PC-9 (cell line): ENCODE data around the gene ISCA2. TPM values are rescaled to one million over a fixed set of nuclear protein-coding genes. Genes with fewer than 3 reads are reported as not detected.
"Not testable (repeated sequence)": the region's sequence is repeated elsewhere in the genome, so short reads cannot be mapped to it uniquely, and the experiment has no call there.

Source experiments
- Bru-seq: library from RNA; stranded (reverse); fragments of 400-500 nt; gene quantifications from one replicate; lab custom pipeline; 2021; lab: Mats Ljungman, UMichigan
- BruChase-seq, 2 experiments: library from RNA; stranded (reverse); fragments of 400-500 nt; gene quantifications; one replicate each; lab custom pipeline; 2021; lab: Mats Ljungman, UMichigan
- BruUV-seq: library from RNA; stranded (reverse); fragments of 400-500 nt; replicated peaks from 2 replicates; lab custom pipeline; 2021; lab: Mats Ljungman, UMichigan
- CTCF ChIA-PET: fragments of 300-600 bp; sonication (Branson Sonifier 250); formaldehyde crosslinking; loops from one replicate; lab custom pipeline; 2022; ENCODE audit warnings: antibody characterized with exemption; lab: Charles Lee
- POLR2A ChIA-PET: fragments of 300-600 bp; sonication (Branson Sonifier 250); formaldehyde crosslinking; loops from one replicate; lab custom pipeline; 2022; ENCODE audit warnings: antibody characterized with exemption; ENCODE audit not compliant: unreplicated experiment; lab: Charles Lee
- DNase-seq, 2 experiments: peaks; one replicate each; pipeline versions ENCODE4 v3.0.0 to v3.0.0-alpha.2; 2015 to 2022; ENCODE audit warnings: mixed read lengths in 1 of 2
- H2AFZ ChIP-seq: fragments of 200-600 bp; sonication (generic); 2 replicates; pipeline ENCODE4 v1.8.1; 2017; ENCODE audit warnings: antibody characterized with exemption
- H3F3A ChIP-seq: fragments of 200-600 bp; sonication (generic); 2 replicates; pipeline ENCODE4 v1.8.1; 2017; ENCODE audit warnings: antibody characterized with exemption, mild to moderate bottlenecking, low read depth; ENCODE audit not compliant: insufficient read depth
- H3K27ac ChIP-seq: fragments of 200-600 bp; sonication (generic); 2 replicates; pipeline ENCODE4 v1.6.1; 2016; ENCODE audit warnings: mixed run types
- H3K27me3 ChIP-seq: fragments of 200-600 bp; sonication (generic); 2 replicates; pipeline ENCODE4 v1.6.1; 2016; ENCODE audit warnings: low read depth, mixed run types; ENCODE audit not compliant: insufficient read depth
- H3K36me3 ChIP-seq: fragments of 200-600 bp; sonication (generic); 2 replicates; pipeline ENCODE4 v1.6.1; 2016; ENCODE audit warnings: low read depth, mixed run types
- H3K4me1 ChIP-seq: fragments of 200-600 bp; sonication (generic); replicated peaks from 2 replicates; pipeline ENCODE4 v1.6.1; 2016; ENCODE audit warnings: mixed run types; ENCODE audit not compliant: insufficient read depth
- H3K4me2 ChIP-seq: fragments of 200-600 bp; sonication (generic); 2 replicates; pipeline ENCODE4 v1.6.1; 2017; ENCODE audit warnings: mixed run types
- H3K4me3 ChIP-seq: fragments of 200-600 bp; sonication (generic); 2 replicates; pipeline ENCODE4 v1.6.1; 2016; ENCODE audit warnings: mixed run types
- H3K79me2 ChIP-seq: fragments of 200-600 bp; sonication (generic); 2 replicates; pipeline ENCODE4 v1.6.1; 2017; ENCODE audit warnings: low read depth, mixed run types
- H3K9me2 ChIP-seq: fragments of 200-600 bp; sonication (generic); 2 replicates; pipeline ENCODE4 v1.8.1; 2017; ENCODE audit warnings: mild to moderate bottlenecking; ENCODE audit not compliant: insufficient read depth
- H3K9me3 ChIP-seq: fragments of 200-600 bp; sonication (generic); 2 replicates; pipeline ENCODE4 v1.8.1; 2016; ENCODE audit warnings: low read depth; ENCODE audit not compliant: insufficient read depth
- H4K20me1 ChIP-seq: fragments of 200-600 bp; sonication (generic); 2 replicates; pipeline ENCODE4 v1.8.1; 2017; ENCODE audit not compliant: insufficient read depth
- CTCF ChIP-seq: fragments of 200-600 bp; sonication (generic); conservative IDR thresholded peaks from 2 replicates; pipeline ENCODE4 v1.6.1; 2017; ENCODE audit warnings: mixed run types, antibody characterized with exemption, mild to moderate bottlenecking, moderate library complexity
- EZH2 ChIP-seq: fragments of 200-600 bp; sonication (generic); IDR thresholded peaks from 2 replicates; pipeline ENCODE4 v1.8.0; 2017; ENCODE audit warnings: antibody characterized with exemption, low read depth
- intact Hi-C: fragments of 100-400 bp; cut with micrococcal nuclease; formaldehyde crosslinking; loops from one replicate; pipeline ENCODE4 v1.10.0; 2022; ENCODE audit not compliant: unreplicated experiment
- long read RNA-seq: library from polyadenylated mRNA; stranded (forward); transcript quantifications from one replicate; pipeline ENCODE4 v2.0.0, GENCODE V29; 2022
- total RNA-seq: library from RNA; stranded (reverse); gene quantifications from 2 replicates; pipeline ENCODE4 v1.2.3, GENCODE V29; 2021

Gene ISCA2
- 83.2 and 86.5 TPM in 2 replicates for total RNA-seq
- Bru-seq, nascent RNA, result percentile 91 among the genes with signal in this experiment
- percentile 88 among the genes with signal in this experiment for BruChase-seq, experiment 1, labeled RNA remaining after a 2-hour chase
- percentile 89 among the genes with signal in this experiment for BruChase-seq, experiment 2, labeled RNA remaining after a 6-hour chase
- long read RNA-seq, transcript ISCA2-204 (4 exons, 2,626 nt), result major isoform, 299 of 330 reads
- long read RNA-seq, transcript ISCA2-203 (3 exons, 925 nt), result minor isoform, 12 of 330 reads
- long read RNA-seq, partial matches to known transcripts, result 6 of 330 reads
- long read RNA-seq, other reads (novel, unspliced or antisense), result 13 of 330 reads

GRCh38 chr14:74493343-74494261 is at the start of gene ISCA2:
Gene ISCA2, plus strand, starts transcription at chr14:74493765. Its CDS starts 10 bp downstream, at chr14:74493775.
- peak within 1 kb of the TSS; percentile 99 for H2AFZ ChIP-seq
- CTCF ChIA-PET, result interaction anchor here (0.6 to 1.1 kb wide), 4 partner anchors 73 to 216 kb away, joined by 4 to 6 read pairs (median 4); no protein-coding TSS in a partner anchor
- H3K36me3 ChIP-seq, result peaks cover 15% of the 10 kb centered on the region
- BruUV-seq, result no TSS peak
- H3K27ac ChIP-seq, result peak within 1 kb of the TSS; percentile 54
- POLR2A ChIA-PET, result interaction anchor here (0.5 to 1.3 kb wide), 19 partner anchors 14 to 1506 kb away, joined by 3 to 25 read pairs (median 6); no protein-coding TSS in a partner anchor
- H3F3A ChIP-seq, result peaks cover 62% of the 10 kb centered on the region
- H3K9me2 ChIP-seq, result no peaks in the 10 kb centered on the region
- peak within 1 kb of the TSS; percentile 81 for H3K4me3 ChIP-seq
- intact Hi-C loops, result loop anchor here (1.0 to 5.0 kb wide), 4 partner anchors 78 to 389 kb away; partner anchors contain the start of genes DLST, LTBP2 and YLPM1
- peak within 1 kb of the TSS; percentile 94 for H3K4me2 ChIP-seq
- peaks cover 52% of the 10 kb centered on the region for H3K4me1 ChIP-seq
- H3K27me3 ChIP-seq, result no peaks in the 10 kb centered on the region
- H3K9me3 ChIP-seq, result no peaks in the 10 kb centered on the region
- TF ChIP-seq EZH2 (no peak), CTCF (no peak)
- peak; percentile 100 for DNase-seq
- peaks cover 66% of the 10 kb centered on the region for H3K79me2 ChIP-seq
- H4K20me1 ChIP-seq, result no peaks in the 10 kb centered on the region; the same call in 1 of the 2 replicates

- intact Hi-C loops, result no loop called here
- POLR2A ChIA-PET, result interaction anchor here (0.7 kb wide), 1 partner anchor 21 kb away, joined by 3 read pairs; no protein-coding TSS in a partner anchor
Measured at GRCh38 chr14:74444866-74445265, 48.7 kb upstream of the ISCA2 start.

GRCh38 chr14:74454397-74454796 is 39.2 kb upstream of the ISCA2 start:
- H3K79me2 ChIP-seq, H3K27me3 ChIP-seq, POLR2A ChIA-PET, BruUV-seq, H4K20me1 ChIP-seq, H3K4me3 ChIP-seq, H3K36me3 ChIP-seq, H3K27ac ChIP-seq, H2AFZ ChIP-seq, H3K9me2 ChIP-seq, intact Hi-C loops: not testable (repeated sequence)
- CTCF ChIA-PET, result interaction anchor here (0.6 kb wide), 1 partner anchor 72 kb away, joined by 6 read pairs; no protein-coding TSS in a partner anchor
- Histone ChIP-seq H3K9me3 (peaks cover 21% of the 10 kb centered on the region), H3K4me1 (peaks cover 12% of the 10 kb centered on the region), H3F3A (peaks cover 11% of the 10 kb centered on the region), H3K4me2 (0 out of 2 replicates have a peak overlapping the region, but pooled peaks have one; percentile 1)
- peak in 1 of 2 experiments; percentile 74 for DNase-seq

More at GRCh38 chr14:74444866-74445265, 48.7 kb upstream of the ISCA2 start:
- no peak overlapping the region for H3K27ac ChIP-seq
- H3K4me2 ChIP-seq, result no peak overlapping the region
- H3K79me2 ChIP-seq, result no peaks in the 10 kb centered on the region
- no peaks in the 10 kb centered on the region for H4K20me1 ChIP-seq
- no peaks in the 10 kb centered on the region for H3K9me3 ChIP-seq
- no peaks in the 10 kb centered on the region for H3K36me3 ChIP-seq
- BruUV-seq, result no TSS peak
- H3K9me2 ChIP-seq, result no peaks in the 10 kb centered on the region
- peaks cover 8% of the 10 kb centered on the region; the same call in 1 of the 2 replicates for H3F3A ChIP-seq
- CTCF ChIA-PET, result no interaction called here
- peak in 1 of 2 experiments; percentile 52 for DNase-seq
- H3K4me3 ChIP-seq, result no peak overlapping the region
- TF ChIP-seq EZH2, result no peak
- no peak for TF ChIP-seq CTCF
- 0 out of 2 replicates have a peak, but pooled peaks cover 7% of the 10 kb centered on the region for H3K4me1 ChIP-seq
- no peak overlapping the region for H2AFZ ChIP-seq
- no peaks in the 10 kb centered on the region for H3K27me3 ChIP-seq
